A673 (cell line): ENCODE data around the gene INPP5A. TPM values are rescaled to one million over a fixed set of nuclear protein-coding genes. Genes with fewer than 3 reads are reported as not detected.

Source experiments
- BruUV-seq: library from RNA; stranded (reverse); fragments of 400-500 nt; replicated peaks from 2 replicates; lab custom pipeline; 2021; lab: Mats Ljungman, UMichigan
- CTCF ChIA-PET: fragments of 300-600 bp; sonication (Branson Sonifier 250); formaldehyde crosslinking; loops from one replicate; lab custom pipeline; 2022; ENCODE audit warnings: antibody characterized with exemption; lab: Charles Lee
- POLR2A ChIA-PET: fragments of 300-600 bp; sonication (Branson Sonifier 250); formaldehyde crosslinking; loops from one replicate; lab custom pipeline; 2022; ENCODE audit warnings: antibody characterized with exemption; ENCODE audit not compliant: low non-redundant PET; lab: Charles Lee
- DNase-seq: peaks from one replicate; pipeline ENCODE4 v3.0.0-alpha.2; 2015; ENCODE audit warnings: low spot score
- H3K27ac ChIP-seq: fragments of 200-600 bp; sonication (generic); 2 replicates; pipeline ENCODE4 v1.5.1; 2016; ENCODE audit warnings: mixed run types, low read depth, mild to moderate bottlenecking, mixed read lengths, antibody characterized with exemption, low read length; ENCODE audit not compliant: poor library complexity, severe bottlenecking
- H3K27me3 ChIP-seq: fragments of 200-600 bp; sonication (generic); replicated peaks from 2 replicates; pipeline ENCODE4 v1.6.1; 2017; ENCODE audit warnings: mixed run types, low read depth, mild to moderate bottlenecking, mixed read lengths, antibody characterized with exemption, low read length; ENCODE audit not compliant: insufficient read depth, poor library complexity
- H3K36me3 ChIP-seq: fragments of 200-600 bp; sonication (generic); 2 replicates; pipeline ENCODE4 v1.6.1; 2016; ENCODE audit warnings: mixed run types, mild to moderate bottlenecking, mixed read lengths, antibody characterized with exemption, low read length; ENCODE audit not compliant: insufficient read depth, poor library complexity, severe bottlenecking
- H3K4me1 ChIP-seq: fragments of 200-600 bp; sonication (generic); 2 replicates; pipeline ENCODE4 v1.6.1; 2017; ENCODE audit warnings: mixed run types, mild to moderate bottlenecking, mixed read lengths, antibody characterized with exemption, low read length; ENCODE audit not compliant: insufficient read depth, poor library complexity, severe bottlenecking
- H3K4me3 ChIP-seq: fragments of 200-600 bp; sonication (generic); 2 replicates; pipeline ENCODE4 v1.5.1; 2016; ENCODE audit warnings: low read depth, mixed run types, mild to moderate bottlenecking, mixed read lengths, low read length; ENCODE audit not compliant: poor library complexity, severe bottlenecking
- H3K9me3 ChIP-seq: fragments of 200-600 bp; sonication (generic); 2 replicates; pipeline ENCODE4 v1.6.1; 2016; ENCODE audit warnings: mixed run types, low read depth, mild to moderate bottlenecking, mixed read lengths, antibody characterized with exemption, low read length; ENCODE audit not compliant: poor library complexity, severe bottlenecking
- EZH2 ChIP-seq: fragments of 200-600 bp; sonication (generic); IDR thresholded peaks from 2 replicates; pipeline ENCODE4 v1.6.1; 2017; ENCODE audit warnings: borderline replicate concordance, low read depth, mild to moderate bottlenecking, mixed read lengths, antibody characterized with exemption, low read length; ENCODE audit not compliant: poor library complexity, severe bottlenecking
- intact Hi-C: fragments of 100-400 bp; cut with micrococcal nuclease; formaldehyde crosslinking; loops from one replicate; pipeline ENCODE4 v1.10.0; 2022; ENCODE audit not compliant: unreplicated experiment
- total RNA-seq: library from RNA; stranded (reverse); gene quantifications from 2 replicates; pipeline ENCODE4 v1.2.3, GENCODE V29; 2021
- TF ChIP-seq, protein P1 (sequence below): fragments of 300-800, 200-600 bp; sonication (generic); conservative IDR thresholded peaks from 2 replicates; pipeline ENCODE4 v1.5.1; 2017; ENCODE audit warnings: low read depth, mild to moderate bottlenecking, antibody characterized with exemption, low read length, moderate library complexity, mixed read lengths

The INPP5A gene
- total RNA-seq, 1 experiment from 2014 or later, result 21.8 TPM

DNA sequence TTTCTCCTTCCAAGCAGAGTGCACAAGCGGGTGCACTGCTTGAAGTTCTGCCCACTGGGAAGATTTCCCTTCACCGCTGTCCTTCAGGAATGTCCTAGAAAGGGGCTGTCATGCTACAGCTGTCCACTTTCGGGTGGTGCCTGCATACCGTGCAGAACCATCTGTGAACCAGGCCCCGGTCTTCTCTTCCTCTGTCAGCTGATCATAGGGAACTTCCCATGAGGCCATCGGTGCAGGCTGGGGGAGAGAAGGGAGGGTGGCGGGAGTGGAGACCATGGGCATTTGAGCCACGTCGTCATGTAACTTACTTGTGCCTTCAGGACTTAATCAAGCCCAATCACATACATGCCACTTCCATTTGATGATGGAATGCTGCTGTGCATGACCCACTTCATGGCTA, 136.7 kb downstream of the INPP5A start:
- DNase-seq, result no peak
- CTCF ChIA-PET, result no interaction called here
- Histone ChIP-seq H3K36me3 (no peaks in the 10 kb centered on the region), H3K4me1 (no peaks in the 10 kb centered on the region), H3K27me3 (no peaks in the 10 kb centered on the region), H3K27ac (no peak overlapping the region), H3K9me3 (no peaks in the 10 kb centered on the region), H3K4me3 (no peak overlapping the region)
- TF ChIP-seq EZH2, result no peak
- TF ChIP-seq, protein P1, sequence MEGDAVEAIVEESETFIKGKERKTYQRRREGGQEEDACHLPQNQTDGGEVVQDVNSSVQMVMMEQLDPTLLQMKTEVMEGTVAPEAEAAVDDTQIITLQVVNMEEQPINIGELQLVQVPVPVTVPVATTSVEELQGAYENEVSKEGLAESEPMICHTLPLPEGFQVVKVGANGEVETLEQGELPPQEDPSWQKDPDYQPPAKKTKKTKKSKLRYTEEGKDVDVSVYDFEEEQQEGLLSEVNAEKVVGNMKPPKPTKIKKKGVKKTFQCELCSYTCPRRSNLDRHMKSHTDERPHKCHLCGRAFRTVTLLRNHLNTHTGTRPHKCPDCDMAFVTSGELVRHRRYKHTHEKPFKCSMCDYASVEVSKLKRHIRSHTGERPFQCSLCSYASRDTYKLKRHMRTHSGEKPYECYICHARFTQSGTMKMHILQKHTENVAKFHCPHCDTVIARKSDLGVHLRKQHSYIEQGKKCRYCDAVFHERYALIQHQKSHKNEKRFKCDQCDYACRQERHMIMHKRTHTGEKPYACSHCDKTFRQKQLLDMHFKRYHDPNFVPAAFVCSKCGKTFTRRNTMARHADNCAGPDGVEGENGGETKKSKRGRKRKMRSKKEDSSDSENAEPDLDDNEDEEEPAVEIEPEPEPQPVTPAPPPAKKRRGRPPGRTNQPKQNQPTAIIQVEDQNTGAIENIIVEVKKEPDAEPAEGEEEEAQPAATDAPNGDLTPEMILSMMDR, result no peak
- intact Hi-C loops, result no loop called here
- POLR2A ChIA-PET, result no interaction called here
- BruUV-seq, result no TSS peak

DNA sequence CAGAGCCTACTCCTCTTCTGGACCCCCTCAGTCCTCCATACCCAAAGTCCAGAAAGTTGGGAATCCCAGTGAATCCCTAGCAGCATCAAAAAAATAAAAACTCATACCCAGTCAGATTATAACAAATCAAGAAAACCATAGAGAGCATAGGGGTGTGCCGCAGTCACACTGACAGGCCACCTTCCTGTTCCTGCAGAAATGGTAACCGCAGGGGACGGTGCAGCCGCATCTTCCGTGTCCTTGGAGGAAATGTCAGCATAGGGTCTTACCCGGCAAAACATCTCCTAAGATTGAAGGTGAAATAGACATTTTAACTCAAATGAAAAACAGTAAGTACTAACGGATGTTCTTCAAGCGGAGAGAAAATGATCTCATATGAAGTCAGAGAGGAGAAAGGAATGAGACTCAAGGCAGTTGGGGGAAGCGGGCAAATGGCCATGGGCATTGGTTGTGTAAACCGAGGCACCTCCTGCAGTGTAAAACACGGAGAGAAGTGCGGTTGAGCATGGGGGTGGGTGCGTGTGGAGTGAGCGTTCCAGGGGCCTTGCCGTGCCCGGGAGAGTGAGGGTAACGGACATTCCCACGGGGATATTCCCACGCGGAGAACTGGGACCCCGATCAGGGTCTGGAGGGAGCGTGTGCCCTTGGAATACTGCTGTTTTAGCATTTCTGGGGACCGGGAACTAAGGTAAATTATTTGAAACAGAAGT, 137.6 kb downstream of the INPP5A start:
- CTCF ChIA-PET, result no interaction called here
- no peaks in the 10 kb centered on the region for H3K27me3 ChIP-seq
- no peak for TF ChIP-seq EZH2
- TF ChIP-seq, protein P1, result no peak
- POLR2A ChIA-PET, result no interaction called here
- no peaks in the 10 kb centered on the region for H3K36me3 ChIP-seq
- intact Hi-C loops, result no loop called here
- no peak overlapping the region for H3K4me3 ChIP-seq
- no peak for DNase-seq
- no peak overlapping the region for H3K27ac ChIP-seq
- no peaks in the 10 kb centered on the region for H3K4me1 ChIP-seq
- H3K9me3 ChIP-seq, result no peaks in the 10 kb centered on the region
- BruUV-seq, result no TSS peak

DNA sequence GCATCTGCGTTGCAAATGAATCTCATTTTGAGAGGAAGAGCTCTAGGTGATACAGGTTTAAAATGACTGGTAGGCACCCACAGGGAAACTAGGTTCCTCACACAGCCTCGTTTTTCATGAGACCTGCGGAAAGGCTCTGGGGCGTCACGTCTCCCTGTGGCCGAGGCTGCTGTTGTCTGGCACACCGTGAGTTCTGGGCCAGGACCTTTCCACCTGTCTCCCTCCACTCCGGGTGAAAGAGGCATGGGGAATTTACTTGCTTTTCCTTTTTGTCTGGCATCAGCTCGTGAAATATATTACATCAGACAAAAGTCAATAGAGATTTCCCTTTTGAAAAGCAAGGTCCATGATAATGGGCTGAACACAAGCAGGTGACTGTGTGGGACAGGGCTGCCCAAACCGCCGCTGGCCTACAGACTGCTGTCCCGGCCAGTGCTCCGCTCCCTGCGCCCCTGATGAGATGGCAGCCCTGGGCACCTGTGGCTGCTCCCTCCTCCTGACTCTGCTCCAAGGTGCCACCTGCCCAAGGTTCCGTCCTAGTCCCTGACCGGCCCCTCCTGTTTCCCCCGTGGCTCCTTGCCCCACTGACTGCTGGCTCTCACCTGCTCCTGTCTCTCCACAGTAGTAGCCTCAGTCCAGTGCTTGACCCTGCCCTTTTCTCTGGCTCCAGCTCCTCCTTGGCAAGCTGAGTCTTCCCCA, 138.8 kb downstream of the INPP5A start:
- BruUV-seq, result no TSS peak
- no peak for DNase-seq

More for the DNA sequence above, 138.8 kb downstream of the INPP5A start:
- Histone ChIP-seq H3K27me3 (no peaks in the 10 kb centered on the region), H3K4me3 (no peak overlapping the region), H3K9me3 (no peaks in the 10 kb centered on the region), H3K27ac (no peak overlapping the region), H3K4me1 (no peaks in the 10 kb centered on the region), H3K36me3 (no peaks in the 10 kb centered on the region)
- CTCF ChIA-PET, result no interaction called here
- intact Hi-C loops, result no loop called here
- TF ChIP-seq, protein P1, result no peak
- TF ChIP-seq EZH2, result no peak
- POLR2A ChIA-PET, result no interaction called here
